Adrenal gland (tissue), 12 donors: Measurements from ENCODE around the gene ACSF3. TPM values are rescaled to one million over a fixed set of nuclear protein-coding genes. Genes with fewer than 3 reads are reported as not detected.

ENCODE experiments used
- DNase-seq, 7 donors: peaks; one replicate each; pipeline ENCODE4 v3.0.0-alpha.2; 2019 to 2020
- H3K27ac ChIP-seq, 5 donors: fragments of 200-600 bp; sonication (generic) in 4 of 5; 1 replicate in 3 of 5; 2 replicates in 2 of 5; pipeline versions ENCODE4 v1.5.1 to v1.8.0; 2016 to 2020; ENCODE audit warnings: mild to moderate bottlenecking in 1 of 5
- H3K27me3 ChIP-seq: fragments of 200-600 bp; 2 replicates; pipeline ENCODE4 v1.8.0; 2021
- H3K36me3 ChIP-seq, 2 donors: fragments of 200-600 bp; replicated peaks in 1 of 2; 1 replicate in 1 of 2; 2 replicates in 1 of 2; pipeline versions ENCODE4 v1.5.1 to v1.8.0; 2018 to 2022
- H3K4me1 ChIP-seq, 2 donors: fragments of 200-600 bp; replicated peaks in 1 of 2; 1 replicate in 1 of 2; 2 replicates in 1 of 2; pipeline versions ENCODE4 v1.5.1 to v1.8.0; 2018 to 2021
- H3K4me3 ChIP-seq, 4 donors: fragments of 200-600 bp; sonication (generic) in 3 of 4; one replicate each; pipeline ENCODE4 v1.5.1; 2016 to 2018
- H3K9me3 ChIP-seq, 3 donors: fragments of 200-600 bp; sonication (generic) in 1 of 3; replicated peaks in 1 of 3; 1 replicate in 2 of 3; 2 replicates in 1 of 3; pipeline versions ENCODE4 v1.5.1 to v1.8.0; 2016 to 2021
- POLR2A ChIP-seq, 2 donors: fragments of 450-650 bp; IDR thresholded peaks; one replicate each; pipeline ENCODE4 v1.6.1; 2017; ENCODE audit warnings: antibody characterized with exemption in 2 of 2, mild to moderate bottlenecking in 2 of 2, moderate library complexity in 1 of 2
- WGBS, 4 donors: extraction: QIAGEN DNeasy Blood & Tissue Kit in 2 of 4; methylation state at CpG; one replicate each; pipeline versions ENCODE4 v1.1.5 to v1.1.7; 2013 to 2017; 5-methylcytosine and 5-hydroxymethylcytosine counted together
- intact Hi-C, 2 donors: fragments of 100-400 bp; cut with DNase I; formaldehyde crosslinking; loops; one replicate each; pipeline versions ENCODE4 v1.14.1 to v1.15.0; 2022 to 2023
- polyA plus RNA-seq, 3 donors: library from polyadenylated mRNA; stranded (reverse); fragments of 200-250 nt in 2 of 3; fragments of 350-450 nt in 1 of 3; fragmentation: Illumina TruSeq in 1 of 3; extraction: RNeasy Lipid Tissue Mini Kit (QIAGEN cat#74804) in 1 of 3; gene quantifications; one replicate each; pipeline ENCODE4 v1.2.3, GENCODE V29; 2013 to 2014
- total RNA-seq, 9 donors: library from RNA; depleted of rRNA in 4 of 9; stranded (reverse); fragments of >200 nt in 4 of 9; fragments of 120-200 nt in 1 of 9; fragmentation: NEBNext Ultra II Directional in 1 of 9; extraction: Animal tissue kit (Norgen Biotek cat#: 25700) in 1 of 9; gene quantifications; one replicate each; pipeline versions ENCODE4 v1.1.0 to v1.2.4, GENCODE V29; 2013 to 2023
- TF ChIP-seq, protein P1 (sequence below), 6 experiments: fragments of 450-650 bp in 4 of 6; fragments of 200-600 bp in 2 of 6; sonication (generic) in 1 of 6; IDR thresholded peaks; 1 replicate in 5 of 6; 2 replicates in 1 of 6; pipeline versions ENCODE4 v1.5.1 to v1.8.0; 2016 to 2021; ENCODE audit warnings: antibody characterized with exemption in 6 of 6, mild to moderate bottlenecking in 2 of 6, moderate library complexity in 1 of 6
- donor health status: healthy with polysubstance abuse.
- donor health status: Bipolar disorder and iron deficiency.
- donor health status: DM: yes; HTN: yes; CAD: no.
- donor health status: DM: no; HTN: no; CAD: no.
- donor health status: DM: no; HTN: no; CAD: no.
- donor health status: DM: yes; HTN: yes; CAD: no.

The ACSF3 gene
- total and polyA plus RNA-seq, 12 donors: 32.4 to 90.3 (median 57.0) TPM

DNA sequence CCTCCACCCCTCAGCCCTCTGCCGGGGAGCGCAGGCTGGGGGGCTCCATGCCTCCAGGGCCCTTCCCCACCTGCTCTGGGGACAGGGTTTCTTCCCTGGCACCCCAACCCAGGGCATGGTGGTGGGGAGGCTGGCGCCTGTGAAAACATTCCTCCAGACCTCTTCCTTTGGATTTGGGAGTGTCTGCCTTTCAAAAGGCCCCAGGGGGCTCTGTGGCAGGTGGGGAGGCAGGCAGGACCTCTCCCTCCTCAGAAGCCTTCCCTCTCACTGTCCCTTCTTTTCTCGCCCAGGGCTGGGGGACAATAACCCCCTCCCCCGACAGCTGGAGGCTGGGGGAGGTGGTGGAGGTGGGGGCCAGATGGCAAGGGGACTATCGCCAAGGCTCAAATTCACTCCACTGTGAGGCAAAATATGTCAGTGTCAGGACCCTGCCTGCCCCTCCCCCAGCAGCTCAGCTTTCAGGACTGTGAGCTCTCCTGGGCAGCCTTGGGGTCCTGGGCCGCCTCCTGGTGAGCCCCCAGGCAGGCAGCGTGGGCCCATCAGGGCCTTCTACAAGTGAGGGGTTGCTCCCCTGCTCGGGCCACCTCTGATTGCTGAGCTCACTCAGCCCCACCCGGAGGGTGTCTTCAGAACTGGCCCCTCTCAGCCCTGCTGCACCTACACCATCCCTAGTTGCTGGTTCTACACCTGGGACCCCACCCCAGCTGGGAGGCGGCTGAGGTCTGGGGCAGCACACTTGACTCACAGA, 79.7 kb downstream of the ACSF3 start:
- DNase-seq: no peak
- intact Hi-C loops: no loop called here
- no peak overlapping the region for H3K4me3 ChIP-seq
- no peaks in the 10 kb centered on the region for H3K9me3 ChIP-seq
- 49 to 79% (median 74%) methylated on average over 5 to 11 of the region's 11 CpGs for WGBS, 4 donors
- no peak overlapping the region for H3K27ac ChIP-seq
- TF ChIP-seq, protein P1, sequence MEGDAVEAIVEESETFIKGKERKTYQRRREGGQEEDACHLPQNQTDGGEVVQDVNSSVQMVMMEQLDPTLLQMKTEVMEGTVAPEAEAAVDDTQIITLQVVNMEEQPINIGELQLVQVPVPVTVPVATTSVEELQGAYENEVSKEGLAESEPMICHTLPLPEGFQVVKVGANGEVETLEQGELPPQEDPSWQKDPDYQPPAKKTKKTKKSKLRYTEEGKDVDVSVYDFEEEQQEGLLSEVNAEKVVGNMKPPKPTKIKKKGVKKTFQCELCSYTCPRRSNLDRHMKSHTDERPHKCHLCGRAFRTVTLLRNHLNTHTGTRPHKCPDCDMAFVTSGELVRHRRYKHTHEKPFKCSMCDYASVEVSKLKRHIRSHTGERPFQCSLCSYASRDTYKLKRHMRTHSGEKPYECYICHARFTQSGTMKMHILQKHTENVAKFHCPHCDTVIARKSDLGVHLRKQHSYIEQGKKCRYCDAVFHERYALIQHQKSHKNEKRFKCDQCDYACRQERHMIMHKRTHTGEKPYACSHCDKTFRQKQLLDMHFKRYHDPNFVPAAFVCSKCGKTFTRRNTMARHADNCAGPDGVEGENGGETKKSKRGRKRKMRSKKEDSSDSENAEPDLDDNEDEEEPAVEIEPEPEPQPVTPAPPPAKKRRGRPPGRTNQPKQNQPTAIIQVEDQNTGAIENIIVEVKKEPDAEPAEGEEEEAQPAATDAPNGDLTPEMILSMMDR (IDR thresholded peaks at IDR 0.05): no peak
- no peak for TF ChIP-seq POLR2A (IDR thresholded peaks at IDR 0.05)
- H3K27me3 ChIP-seq: peaks cover 6% of the 10 kb centered on the region
- H3K36me3 ChIP-seq: no peaks in the 10 kb centered on the region
- peaks cover 4 to 6% of the 10 kb centered on the region in 2 donors for H3K4me1 ChIP-seq

GRCh38 chr16:89174055-89174827, 80.6 kb downstream of the ACSF3 start:
- peaks cover 4 to 6% of the 10 kb centered on the region in 2 donors for H3K4me1 ChIP-seq
- 83 to 92% (median 87%) methylated on average over 17 to 23 of the region's 23 CpGs for WGBS, 4 donors
- no peaks in the 10 kb centered on the region for H3K27me3 ChIP-seq

DNA sequence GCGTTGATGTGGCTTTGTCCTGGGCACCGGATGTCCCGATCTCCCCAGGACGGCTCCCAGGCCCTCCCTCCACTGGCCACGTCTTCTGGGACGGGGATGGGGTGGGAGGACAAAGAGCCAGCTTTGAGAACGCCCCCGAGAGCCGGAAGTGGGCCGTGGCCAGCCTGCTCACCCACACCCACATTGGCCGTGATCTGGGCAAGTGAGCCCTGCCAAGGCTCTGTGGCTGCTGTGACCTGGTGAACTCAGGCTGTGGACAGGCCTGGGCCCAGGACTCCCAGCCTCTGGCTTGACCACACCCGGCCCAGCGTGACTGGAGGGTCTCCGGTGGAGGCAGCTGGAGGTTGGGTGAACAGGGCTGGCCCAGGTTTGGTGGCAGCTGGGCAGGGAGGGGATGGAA, 81.2 kb downstream of the ACSF3 start:
- H3K4me1 ChIP-seq: peaks cover 4 to 6% of the 10 kb centered on the region in 2 donors
- H3K4me3 ChIP-seq: no peak overlapping the region
- no peak overlapping the region for H3K27ac ChIP-seq
- intact Hi-C loops: no loop called here
- no peaks in the 10 kb centered on the region for H3K27me3 ChIP-seq
- DNase-seq: no peak
- H3K9me3 ChIP-seq: no peaks in the 10 kb centered on the region
- no peaks in the 10 kb centered on the region for H3K36me3 ChIP-seq
- 81 to 89% (median 82%) methylated on average over 8 to 14 of the region's 14 CpGs; no CpG with 5 or more reads in 1 of the 4 donors for WGBS, 4 donors
- TF ChIP-seq, protein P1 (IDR thresholded peaks at IDR 0.05): no peak
- no peak for TF ChIP-seq POLR2A (IDR thresholded peaks at IDR 0.05)

More at GRCh38 chr16:89174055-89174827, 80.6 kb downstream of the ACSF3 start:
- no peak for TF ChIP-seq POLR2A (IDR thresholded peaks at IDR 0.05)
- TF ChIP-seq, protein P1 (IDR thresholded peaks at IDR 0.05): no peak
- intact Hi-C loops: no loop called here
- Histone ChIP-seq H3K4me3 (no peak overlapping the region), H3K9me3 (no peaks in the 10 kb centered on the region), H3K27ac (no peak overlapping the region), H3K36me3 (no peaks in the 10 kb centered on the region)
- DNase-seq: no peak
